HEK293T (cell line): ENCODE results near the gene KIAA1217.

ENCODE experiments used
- CTCF ChIA-PET: fragments of 350-600 bp; formaldehyde crosslinking; extraction: SDS; loops from one replicate; lab custom pipeline; 2021; ENCODE audit warnings: antibody characterized with exemption, inconsistent platforms; lab: Yijun Ruan, JAX
- POLR2A ChIA-PET: fragments of 350-600 bp; formaldehyde crosslinking; extraction: SDS; loops from one replicate; lab custom pipeline; 2020; ENCODE audit warnings: antibody characterized with exemption, inconsistent platforms; lab: Yijun Ruan, JAX
- DNase-seq: peaks from one replicate; pipeline ENCODE4 v3.0.0; 2012; ENCODE audit warnings: mixed read lengths; ENCODE audit errors: extremely low spot score
- ARNT ChIP-seq: fragments of 450-650 bp; IDR thresholded peaks from 2 replicates; pipeline ENCODE4 v1.6.1; 2017; ENCODE audit warnings: mild to moderate bottlenecking
- BHLHE40 ChIP-seq: fragments of 450-650 bp; IDR thresholded peaks from 2 replicates; pipeline ENCODE4 v1.6.1; 2016; ENCODE audit warnings: mild to moderate bottlenecking, moderate library complexity, borderline replicate concordance
- CTBP1 ChIP-seq: fragments of 450-650 bp; IDR thresholded peaks from 2 replicates; pipeline ENCODE4 v1.6.1; 2016; ENCODE audit warnings: borderline replicate concordance
- ELF4 ChIP-seq: fragments of 450-650 bp; IDR thresholded peaks from 2 replicates; pipeline ENCODE4 v1.6.1; 2017; ENCODE audit warnings: antibody characterized with exemption
- FOXA1 ChIP-seq: fragments of 450-650 bp; IDR thresholded peaks from 2 replicates; pipeline ENCODE4 v1.6.1; 2016; ENCODE audit warnings: mild to moderate bottlenecking
- FOXK2 ChIP-seq: fragments of 450-650 bp; IDR thresholded peaks from 2 replicates; pipeline ENCODE4 v1.6.1; 2016; ENCODE audit warnings: mild to moderate bottlenecking
- FOXM1 ChIP-seq: fragments of 450-650 bp; IDR thresholded peaks from 2 replicates; pipeline ENCODE4 v1.6.1; 2017; ENCODE audit warnings: mild to moderate bottlenecking, borderline replicate concordance
- HDGF ChIP-seq: fragments of 450-650 bp; IDR thresholded peaks from 2 replicates; pipeline ENCODE4 v1.6.1; 2017; ENCODE audit warnings: antibody characterized with exemption, borderline replicate concordance
- L3MBTL2 ChIP-seq: fragments of 450-650 bp; conservative IDR thresholded peaks from 2 replicates; pipeline ENCODE4 v1.6.1; 2016; ENCODE audit warnings: mild to moderate bottlenecking
- LEF1 ChIP-seq: fragments of 450-650 bp; IDR thresholded peaks from 2 replicates; pipeline ENCODE4 v1.6.1; 2017; ENCODE audit warnings: mild to moderate bottlenecking, borderline replicate concordance
- NFRKB ChIP-seq: fragments of 450-650 bp; IDR thresholded peaks from 2 replicates; pipeline ENCODE4 v1.6.1; 2016; ENCODE audit warnings: mild to moderate bottlenecking, moderate library complexity
- SP1 ChIP-seq: fragments of 450-650 bp; IDR thresholded peaks from 2 replicates; pipeline ENCODE4 v1.6.1; 2017
- SUZ12 ChIP-seq: fragments of 450-650 bp; IDR thresholded peaks from 2 replicates; pipeline ENCODE4 v1.6.1; 2016; ENCODE audit warnings: mild to moderate bottlenecking
- TARDBP ChIP-seq: fragments of 450-650 bp; IDR thresholded peaks from 2 replicates; pipeline ENCODE4 v1.6.1; 2016
- ZNF384 ChIP-seq: fragments of 450-650 bp; IDR thresholded peaks from 2 replicates; pipeline ENCODE4 v1.6.1; 2016
- TF ChIP-seq, protein P1 (sequence below): fragments of 450-650 bp; IDR thresholded peaks from 2 replicates; pipeline ENCODE4 v1.6.1; 2016

The KIAA1217 gene

DNA sequence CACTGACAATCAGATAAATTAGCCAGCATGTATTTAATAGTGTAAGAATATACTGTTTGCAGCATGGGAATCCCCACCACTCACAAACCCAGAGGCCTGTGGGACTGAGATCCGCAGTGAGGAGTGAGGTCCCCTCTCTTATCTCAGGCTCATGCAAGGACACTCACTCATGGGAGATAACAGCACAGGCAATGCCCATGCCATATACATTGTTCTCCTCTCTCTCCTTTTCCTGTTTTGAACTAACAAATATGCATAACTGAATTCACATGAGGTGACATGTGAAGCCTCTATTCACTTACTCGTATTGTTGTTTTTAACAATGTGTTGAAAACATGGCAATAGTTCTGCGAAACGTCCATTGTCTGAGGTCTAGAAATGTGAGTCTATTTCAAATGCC is 284.2 kb downstream of the KIAA1217 start:
- TF ChIP-seq ELF4 (no peak), FOXM1 (no peak), SP1 (no peak), NFRKB (no peak), HDGF (no peak)
- POLR2A ChIA-PET: no interaction called here
- CTCF ChIA-PET: no interaction called here
- no peak for DNase-seq

DNA sequence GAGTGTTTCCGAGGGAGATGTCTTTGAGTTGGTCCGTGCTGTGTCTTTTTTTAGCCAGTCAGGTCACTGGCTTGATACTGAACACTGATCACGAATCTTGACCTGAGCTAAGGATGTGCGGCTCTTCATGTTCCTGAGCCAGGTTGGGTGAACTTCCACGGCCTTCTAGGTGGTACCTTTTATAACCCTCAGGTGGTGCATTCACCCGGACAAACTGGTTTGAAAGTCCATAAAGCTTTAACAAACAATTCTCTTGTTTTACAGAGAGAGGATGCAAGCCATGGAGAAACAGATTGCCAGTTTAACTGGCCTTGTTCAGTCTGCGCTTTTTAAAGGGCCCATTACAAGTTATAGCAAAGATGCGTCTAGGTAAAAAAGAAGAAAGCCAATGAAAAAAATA is 285.3 kb downstream of the KIAA1217 start:
- ChIA-PET POLR2A (no interaction called here), CTCF (no interaction called here)
- TF ChIP-seq LEF1: no peak
- TF ChIP-seq HDGF: no peak
- TF ChIP-seq ELF4: no peak
- no peak for TF ChIP-seq SUZ12
- TF ChIP-seq, protein P1, sequence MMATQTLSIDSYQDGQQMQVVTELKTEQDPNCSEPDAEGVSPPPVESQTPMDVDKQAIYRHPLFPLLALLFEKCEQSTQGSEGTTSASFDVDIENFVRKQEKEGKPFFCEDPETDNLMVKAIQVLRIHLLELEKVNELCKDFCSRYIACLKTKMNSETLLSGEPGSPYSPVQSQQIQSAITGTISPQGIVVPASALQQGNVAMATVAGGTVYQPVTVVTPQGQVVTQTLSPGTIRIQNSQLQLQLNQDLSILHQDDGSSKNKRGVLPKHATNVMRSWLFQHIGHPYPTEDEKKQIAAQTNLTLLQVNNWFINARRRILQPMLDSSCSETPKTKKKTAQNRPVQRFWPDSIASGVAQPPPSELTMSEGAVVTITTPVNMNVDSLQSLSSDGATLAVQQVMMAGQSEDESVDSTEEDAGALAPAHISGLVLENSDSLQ: no peak
- TF ChIP-seq NFRKB: no peak
- no peak for TF ChIP-seq SP1
- no peak for TF ChIP-seq CTBP1
- TF ChIP-seq ZNF384: no peak
- no peak for TF ChIP-seq FOXM1
- TF ChIP-seq FOXK2: no peak
- no peak for TF ChIP-seq FOXA1
- no peak for TF ChIP-seq BHLHE40
- no peak for TF ChIP-seq ARNT
- TF ChIP-seq TARDBP: no peak
- TF ChIP-seq L3MBTL2: no peak
- no peak for DNase-seq

DNA sequence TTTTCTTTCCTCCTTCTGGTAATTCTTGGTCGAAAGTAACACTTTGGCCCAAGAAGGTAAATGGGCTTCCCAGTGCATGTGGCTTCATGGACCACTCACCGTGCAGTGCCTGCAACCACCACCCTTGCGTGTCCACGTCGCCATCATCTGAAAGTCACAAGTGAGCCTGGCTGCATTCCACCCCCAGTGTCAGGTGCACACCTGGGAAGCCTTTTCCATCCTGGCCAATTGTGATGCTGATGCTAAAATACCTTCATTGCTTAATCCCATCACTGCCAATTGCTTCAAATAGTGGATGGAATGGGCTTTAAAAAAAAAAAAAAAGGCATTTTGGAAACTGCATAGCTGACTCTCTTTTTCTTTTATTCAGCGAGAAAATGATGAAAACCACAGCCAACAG is 285.8 kb downstream of the KIAA1217 start:
- TF ChIP-seq ELF4: no peak
- TF ChIP-seq CTBP1: no peak
- no peak for TF ChIP-seq BHLHE40
- TF ChIP-seq HDGF: no peak
- no peak for TF ChIP-seq LEF1
- no peak for TF ChIP-seq SP1
- no peak for TF ChIP-seq FOXA1
- TF ChIP-seq FOXM1: no peak
- no peak for TF ChIP-seq SUZ12
- DNase-seq: no peak
- CTCF ChIA-PET: no interaction called here
- POLR2A ChIA-PET: no interaction called here

DNA sequence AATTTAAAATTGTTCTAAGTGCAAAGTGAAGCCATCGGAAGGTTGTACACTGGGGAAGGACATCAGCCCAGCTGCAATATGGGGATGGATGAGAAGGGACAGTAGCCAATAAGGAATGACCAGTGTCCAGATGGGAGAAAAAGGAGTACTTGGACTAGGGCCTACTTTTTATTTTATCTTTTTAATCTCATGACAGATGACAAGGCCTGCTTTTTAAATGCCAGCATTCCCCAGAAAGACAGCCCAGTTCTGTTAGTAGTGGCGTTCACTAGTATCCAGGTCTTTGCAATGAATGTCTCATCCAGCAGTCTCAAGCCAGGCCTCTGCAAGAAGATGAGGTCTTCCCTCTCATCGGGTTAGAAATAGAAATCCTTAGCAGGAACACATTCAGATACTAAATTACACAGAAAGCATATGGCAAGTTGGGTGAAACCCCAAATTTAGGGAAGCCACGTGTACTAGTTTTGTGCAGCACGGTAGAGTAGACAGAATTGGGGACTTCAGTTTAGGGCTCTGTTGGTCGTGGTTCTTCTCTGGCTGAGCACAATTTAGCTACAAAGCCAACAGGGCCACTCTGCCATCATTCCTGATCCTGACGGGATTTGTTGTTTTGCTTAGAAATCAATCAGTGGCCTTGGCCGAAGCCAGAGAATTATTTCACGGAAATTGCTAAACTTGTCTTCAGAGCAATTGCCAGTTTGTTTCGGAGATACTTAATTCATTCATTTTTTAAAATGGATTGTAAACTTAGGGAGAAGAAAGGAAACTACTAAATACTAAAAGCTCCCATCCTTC is 286.9 kb downstream of the KIAA1217 start:
- DNase-seq: no peak
- POLR2A ChIA-PET: no interaction called here
- TF ChIP-seq SP1 (no peak), L3MBTL2 (no peak), BHLHE40 (no peak), TARDBP (no peak), FOXA1 (no peak), SUZ12 (no peak), FOXM1 (no peak), ZNF384 (no peak), HDGF (no peak), LEF1 (no peak), CTBP1 (no peak), ARNT (no peak), FOXK2 (no peak), NFRKB (no peak)
- CTCF ChIA-PET: no interaction called here

DNA sequence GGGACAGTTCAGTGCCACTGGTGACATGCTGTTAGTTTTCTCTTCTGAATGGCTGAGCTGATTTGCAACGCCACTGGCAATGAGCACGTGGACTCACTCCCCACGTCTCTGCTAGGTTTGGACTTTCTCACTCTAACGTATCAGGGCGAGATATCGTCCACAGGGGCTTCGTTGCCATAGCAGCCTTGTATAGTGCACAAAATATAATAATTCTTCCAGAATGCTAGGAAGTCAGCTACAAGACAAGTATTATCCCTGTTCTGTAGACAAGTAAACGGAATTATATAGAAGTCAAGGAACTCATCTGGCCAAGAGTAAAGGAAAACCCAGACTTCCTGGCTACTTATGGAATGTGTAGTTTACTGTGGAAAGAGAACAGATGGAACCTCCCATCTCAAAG is 288.0 kb downstream of the KIAA1217 start:
- POLR2A ChIA-PET: no interaction called here
- CTCF ChIA-PET: no interaction called here
- no peak for TF ChIP-seq CTBP1
- TF ChIP-seq L3MBTL2: no peak
- TF ChIP-seq HDGF: no peak
- no peak for TF ChIP-seq FOXM1
- no peak for TF ChIP-seq SP1
- TF ChIP-seq TARDBP: no peak
- no peak for TF ChIP-seq BHLHE40
- TF ChIP-seq FOXK2: no peak
- TF ChIP-seq, protein P1: no peak
- no peak for TF ChIP-seq FOXA1
- no peak for TF ChIP-seq ZNF384
- no peak for TF ChIP-seq LEF1
- no peak for TF ChIP-seq SUZ12
- TF ChIP-seq ELF4: no peak
- TF ChIP-seq NFRKB: no peak
- no peak for TF ChIP-seq ARNT
- no peak for DNase-seq

DNA sequence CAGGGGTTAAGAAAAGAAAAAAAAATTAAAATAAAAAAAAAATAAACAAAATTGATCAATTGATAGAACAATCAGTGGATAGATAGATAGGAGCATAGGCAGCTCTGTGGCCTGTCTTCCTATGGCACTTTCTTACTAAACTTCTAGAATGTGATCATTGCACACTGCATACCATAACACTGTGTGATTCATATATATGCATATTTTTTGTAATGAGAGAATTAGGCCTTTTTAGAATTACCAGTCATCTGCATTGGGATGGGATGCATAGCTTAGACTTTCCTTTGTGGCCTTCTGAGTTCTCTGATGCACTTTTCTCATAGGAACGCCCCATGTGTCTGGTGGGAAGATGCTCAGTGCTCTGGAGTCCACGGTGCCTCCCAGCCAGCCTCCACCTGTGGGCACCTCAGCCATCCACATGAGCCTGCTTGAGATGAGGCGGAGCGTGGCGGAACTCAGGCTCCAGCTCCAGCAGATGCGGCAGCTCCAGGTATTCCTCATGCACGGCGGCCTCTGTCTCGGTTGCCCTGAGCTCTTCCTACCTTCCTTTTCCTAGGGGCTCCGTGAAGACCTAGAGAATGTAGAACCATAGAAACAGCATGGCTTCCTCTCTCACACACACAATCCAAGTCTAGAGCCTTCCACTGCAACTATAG is 292.2 kb downstream of the KIAA1217 start:
- TF ChIP-seq FOXM1: no peak
- TF ChIP-seq HDGF: no peak
- TF ChIP-seq, protein P1: no peak
- no peak for TF ChIP-seq SP1
- TF ChIP-seq L3MBTL2: no peak
- TF ChIP-seq CTBP1: no peak
- ChIA-PET POLR2A (no interaction called here), CTCF (no interaction called here)
- no peak for DNase-seq
